Measurements from ENCODE around the gene CTBP2. TPM values are rescaled to one million over a fixed set of nuclear protein-coding genes. Genes with fewer than 3 reads are reported as not detected.

The CTBP2 gene
- total RNA-seq, 1 experiment from 2014 or later: 97.2 TPM

DNA sequence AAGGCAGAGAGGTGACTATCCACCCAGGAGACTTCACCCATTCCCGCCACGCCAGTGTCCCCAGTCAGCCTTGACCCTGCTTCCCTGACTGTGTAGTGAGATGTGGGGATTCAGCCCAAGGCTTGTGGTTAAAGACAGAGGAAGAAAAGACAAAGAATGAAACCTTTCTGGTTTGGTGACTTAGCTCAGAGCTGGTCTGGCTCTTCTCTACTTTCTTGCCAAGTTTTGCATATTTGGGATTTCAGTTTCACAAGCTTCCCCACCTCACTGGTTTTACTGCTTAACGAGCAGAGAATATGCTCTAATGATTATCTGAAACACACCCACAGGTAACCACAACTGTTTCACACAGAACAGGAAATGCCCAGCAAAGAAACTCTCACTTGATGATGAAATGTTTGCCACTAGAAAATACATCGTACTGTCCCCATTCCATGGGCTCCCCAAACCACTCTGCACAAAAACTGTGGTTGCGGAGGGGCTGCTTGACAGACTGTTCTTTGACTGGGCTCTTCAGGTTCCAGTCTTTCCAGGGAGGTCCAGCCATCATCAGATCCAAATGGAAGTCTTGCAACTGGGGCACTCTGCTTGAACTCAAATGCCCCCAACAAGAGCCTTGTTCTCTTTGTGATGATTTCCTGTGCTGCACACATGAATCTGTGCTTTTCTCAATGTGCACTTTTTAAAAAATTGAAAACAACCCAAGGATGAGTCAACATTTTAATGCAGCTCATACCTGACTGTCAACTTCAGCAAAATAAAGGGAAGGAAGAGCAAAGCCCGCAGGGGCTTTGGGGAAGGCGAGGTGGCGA, 95.5 kb downstream of the CTBP2 start:
- Histone ChIP-seq H3K4me3 (ENCODE audit: low read depth, low read length) (no peak overlapping the region), H3K9me3 (no peaks in the 10 kb centered on the region), H3K4me1 (peaks cover 36% of the 10 kb centered on the region), H3K27me3 (replicated peaks; ENCODE audit: control insufficient read depth, insufficient read depth, low read length) (no peaks in the 10 kb centered on the region), H3K36me3 (ENCODE audit: control insufficient read depth, insufficient read depth, low read length) (no peaks in the 10 kb centered on the region)
- no TSS peak for BruUV-seq (replicated peaks)
- Mint-ChIP-seq H3K27ac (ENCODE audit: unreplicated experiment) (peak overlapping the region; percentile 91), H3K27me3 (ENCODE audit: insufficient read depth, unreplicated experiment) (no peaks in the 10 kb centered on the region), H3K4me1 (ENCODE audit: low read depth, unreplicated experiment) (peaks cover 39% of the 10 kb centered on the region), H3K9me3 (ENCODE audit: unreplicated experiment) (no peaks in the 10 kb centered on the region), H3K4me3 (ENCODE audit: unreplicated experiment) (peak overlapping the region; percentile 54), H3K36me3 (ENCODE audit: insufficient read depth, unreplicated experiment) (peaks cover 68% of the 10 kb centered on the region)
- POLR2A ChIA-PET: no interaction called here
- no peak for TF ChIP-seq CTCF (IDR thresholded peaks at IDR 0.05; ENCODE audit: insufficient read depth in 1 of 2, low read depth in 1 of 2, low read length in 1 of 2, severe bottlenecking in 1 of 2, unreplicated experiment in 1 of 2)
- intact Hi-C loops (cut with micrococcal nuclease; ENCODE audit: unreplicated experiment): loop anchor here (5.0 kb wide), 1 partner anchor 58 kb away; no protein-coding TSS in a partner anchor
- CTCF ChIA-PET: interaction anchor here (2.1 kb wide), 1 partner anchor 17 kb away, joined by 10 read pairs; no protein-coding TSS in a partner anchor
- DNase-seq: peak; percentile 56 to 74

- POLR2A ChIA-PET: no interaction called here
- Mint-ChIP-seq H3K27ac (ENCODE audit: unreplicated experiment) (no peak overlapping the region), H3K4me1 (ENCODE audit: low read depth, unreplicated experiment) (peaks cover 38% of the 10 kb centered on the region), H3K36me3 (ENCODE audit: insufficient read depth, unreplicated experiment) (peaks cover 81% of the 10 kb centered on the region), H3K9me3 (ENCODE audit: unreplicated experiment) (no peaks in the 10 kb centered on the region), H3K27me3 (ENCODE audit: insufficient read depth, unreplicated experiment) (no peaks in the 10 kb centered on the region), H3K4me3 (ENCODE audit: unreplicated experiment) (no peak overlapping the region)
- no peak for DNase-seq
- intact Hi-C loops (cut with micrococcal nuclease; ENCODE audit: unreplicated experiment): loop anchor here (5.0 kb wide), 1 partner anchor 56 kb away; no protein-coding TSS in a partner anchor
- H3K9me3 ChIP-seq: no peaks in the 10 kb centered on the region
- no peak for TF ChIP-seq CTCF (IDR thresholded peaks at IDR 0.05; ENCODE audit: insufficient read depth in 1 of 2, low read depth in 1 of 2, low read length in 1 of 2, severe bottlenecking in 1 of 2, unreplicated experiment in 1 of 2)
- BruUV-seq (replicated peaks): no TSS peak
- CTCF ChIA-PET: interaction anchor here (1.2 to 3.6 kb wide), 2 partner anchors 15 to 18 kb away, joined by 5 to 33 read pairs; no protein-coding TSS in a partner anchor
- no peaks in the 10 kb centered on the region for H3K27me3 ChIP-seq (replicated peaks; ENCODE audit: control insufficient read depth, insufficient read depth, low read length)
- H3K4me1 ChIP-seq: peaks cover 36% of the 10 kb centered on the region
- H3K4me3 ChIP-seq (ENCODE audit: low read depth, low read length): no peak overlapping the region
- no peaks in the 10 kb centered on the region for H3K36me3 ChIP-seq (ENCODE audit: control insufficient read depth, insufficient read depth, low read length)
These were observed 97.0 kb downstream of the CTBP2 start for GRCh38 chr10:125063256-125063925.

- Histone ChIP-seq H3K36me3 (ENCODE audit: control insufficient read depth, insufficient read depth, low read length) (no peaks in the 10 kb centered on the region), H3K27me3 (replicated peaks; ENCODE audit: control insufficient read depth, insufficient read depth, low read length) (no peaks in the 10 kb centered on the region), H3K9me3 (no peaks in the 10 kb centered on the region), H3K4me1 (peaks cover 36% of the 10 kb centered on the region), H3K4me3 (ENCODE audit: low read depth, low read length) (no peak overlapping the region)
- DNase-seq: no peak
- no peak for TF ChIP-seq CTCF (IDR thresholded peaks at IDR 0.05; ENCODE audit: insufficient read depth in 1 of 2, low read depth in 1 of 2, low read length in 1 of 2, severe bottlenecking in 1 of 2, unreplicated experiment in 1 of 2)
- no peak overlapping the region for H3K4me3 Mint-ChIP-seq (ENCODE audit: unreplicated experiment)
- intact Hi-C loops (cut with micrococcal nuclease; ENCODE audit: unreplicated experiment): loop anchor here (5.0 kb wide), 1 partner anchor 56 kb away; no protein-coding TSS in a partner anchor
- no peak overlapping the region for H3K27ac Mint-ChIP-seq (ENCODE audit: unreplicated experiment)
- no peaks in the 10 kb centered on the region for H3K9me3 Mint-ChIP-seq (ENCODE audit: unreplicated experiment)
- H3K4me1 Mint-ChIP-seq (ENCODE audit: low read depth, unreplicated experiment): peaks cover 33% of the 10 kb centered on the region
- ChIA-PET POLR2A (no interaction called here), CTCF (interaction anchor here (1.2 to 3.6 kb wide), 2 partner anchors 15 to 17 kb away, joined by 5 to 33 read pairs; no protein-coding TSS in a partner anchor)
- peaks cover 83% of the 10 kb centered on the region for H3K36me3 Mint-ChIP-seq (ENCODE audit: insufficient read depth, unreplicated experiment)
- no peaks in the 10 kb centered on the region for H3K27me3 Mint-ChIP-seq (ENCODE audit: insufficient read depth, unreplicated experiment)
- BruUV-seq (replicated peaks): no TSS peak
These were observed 97.5 kb downstream of the CTBP2 start for GRCh38 chr10:125062914-125063230.
